Loucy (cell line): Measurements from ENCODE around the gene GULP1.

Experiments
- H2AFZ ChIP-seq: fragments of 200-600 bp; sonication (generic); 2 replicates; pipeline ENCODE4 v1.6.0; 2016; ENCODE audit warnings: antibody characterized with exemption, mild to moderate bottlenecking, low read length, moderate library complexity
- H3F3A ChIP-seq: fragments of 200-600 bp; 2 replicates; pipeline ENCODE4 v1.6.0; 2016; ENCODE audit warnings: antibody characterized with exemption, low read depth, mild to moderate bottlenecking
- H3K27me3 ChIP-seq: fragments of 200-600 bp; sonication (generic); 2 replicates; pipeline ENCODE4 v1.6.1; 2014; ENCODE audit warnings: low read length, mild to moderate bottlenecking; ENCODE audit not compliant: insufficient read depth, poor library complexity, severe bottlenecking
- H3K36me3 ChIP-seq: fragments of 200-600 bp; sonication (generic); 2 replicates; pipeline ENCODE4 v1.6.1; 2016; ENCODE audit warnings: low read length; ENCODE audit not compliant: insufficient read depth
- H3K4me1 ChIP-seq: fragments of 200-600 bp; sonication (generic); 2 replicates; pipeline ENCODE4 v1.5.1; 2014; ENCODE audit warnings: low read length, mild to moderate bottlenecking; ENCODE audit not compliant: insufficient read depth, poor library complexity, severe bottlenecking
- H3K4me2 ChIP-seq: fragments of 200-600 bp; sonication (generic); 2 replicates; pipeline ENCODE4 v1.6.0; 2014; ENCODE audit warnings: antibody characterized with exemption, low read length, low read depth, mild to moderate bottlenecking; ENCODE audit not compliant: poor library complexity, severe bottlenecking
- H3K4me3 ChIP-seq: fragments of 200-600 bp; sonication (generic); 2 replicates; pipeline ENCODE4 v1.5.1; 2014; ENCODE audit warnings: low read length, mild to moderate bottlenecking, mixed read lengths; ENCODE audit not compliant: poor library complexity, severe bottlenecking
- H3K79me2 ChIP-seq: fragments of 200-600 bp; sonication (generic); 2 replicates; pipeline ENCODE4 v1.6.1; 2014; ENCODE audit warnings: low read length; ENCODE audit not compliant: insufficient read depth
- H3K9ac ChIP-seq: fragments of 200-600 bp; sonication (generic); 2 replicates; pipeline ENCODE4 v1.6.0; 2014; ENCODE audit warnings: mild to moderate bottlenecking, low read depth, low read length, moderate library complexity; ENCODE audit not compliant: poor library complexity, severe bottlenecking
- H3K9me2 ChIP-seq: fragments of 200-600 bp; sonication (generic); replicated peaks from 2 replicates; pipeline ENCODE4 v1.6.1; 2016; ENCODE audit warnings: low read depth, low read length, mixed read lengths
- H3K9me3 ChIP-seq: fragments of 200-600 bp; sonication (generic); 2 replicates; pipeline ENCODE4 v1.6.1; 2014; ENCODE audit warnings: mild to moderate bottlenecking, antibody characterized with exemption, low read length, low read depth; ENCODE audit not compliant: insufficient read depth
- H4K20me1 ChIP-seq: fragments of 200-600 bp; sonication (generic); 2 replicates; pipeline ENCODE4 v1.6.0; 2014; ENCODE audit warnings: antibody characterized with exemption, low read length, mild to moderate bottlenecking; ENCODE audit not compliant: insufficient read depth, poor library complexity, severe bottlenecking
- EZH2phosphoT487 ChIP-seq: fragments of 200-600 bp; IDR thresholded peaks from 2 replicates; pipeline ENCODE4 v1.6.1; 2018; ENCODE audit warnings: antibody characterized with exemption, mild to moderate bottlenecking, moderate library complexity, borderline replicate concordance
- TF ChIP-seq, protein P1 (sequence below): fragments of 200-600 bp; sonication (generic); conservative IDR thresholded peaks from 2 replicates; pipeline ENCODE4 v1.5.1; 2014; ENCODE audit warnings: mild to moderate bottlenecking, antibody characterized with exemption, low read length

The GULP1 gene

DNA sequence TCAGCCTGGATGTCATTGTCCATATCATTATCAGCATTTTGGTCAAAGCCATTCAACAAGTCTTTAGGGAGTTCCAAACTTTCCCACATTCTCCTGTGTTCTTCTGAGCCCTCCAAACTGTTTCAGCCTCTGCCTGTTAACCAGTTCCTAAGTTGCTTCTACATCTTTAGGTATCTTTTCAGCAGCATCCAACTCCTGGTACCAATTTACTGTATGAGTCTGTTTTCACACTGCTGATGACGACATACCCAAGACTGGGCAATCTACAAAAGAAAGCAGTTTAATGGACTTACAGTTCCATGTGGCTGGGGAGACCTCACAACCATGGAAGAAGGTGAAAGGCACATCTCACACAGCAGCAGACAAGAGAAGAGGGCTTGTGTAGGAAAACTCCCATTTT is 94.2 kb downstream of the GULP1 start:
- Histone ChIP-seq H3K79me2 (no peaks in the 10 kb centered on the region), H3K9me2 (no peaks in the 10 kb centered on the region), H3K27me3 (no peaks in the 10 kb centered on the region), H3K9me3 (no peaks in the 10 kb centered on the region), H3K36me3 (no peaks in the 10 kb centered on the region), H4K20me1 (no peaks in the 10 kb centered on the region), H3K4me3 (no peak overlapping the region), H3K4me2 (no peak overlapping the region), H2AFZ (no peak overlapping the region), H3F3A (no peaks in the 10 kb centered on the region), H3K9ac (no peak overlapping the region), H3K4me1 (peaks cover 2% of the 10 kb centered on the region)
- TF ChIP-seq EZH2phosphoT487: no peak
- TF ChIP-seq, protein P1, sequence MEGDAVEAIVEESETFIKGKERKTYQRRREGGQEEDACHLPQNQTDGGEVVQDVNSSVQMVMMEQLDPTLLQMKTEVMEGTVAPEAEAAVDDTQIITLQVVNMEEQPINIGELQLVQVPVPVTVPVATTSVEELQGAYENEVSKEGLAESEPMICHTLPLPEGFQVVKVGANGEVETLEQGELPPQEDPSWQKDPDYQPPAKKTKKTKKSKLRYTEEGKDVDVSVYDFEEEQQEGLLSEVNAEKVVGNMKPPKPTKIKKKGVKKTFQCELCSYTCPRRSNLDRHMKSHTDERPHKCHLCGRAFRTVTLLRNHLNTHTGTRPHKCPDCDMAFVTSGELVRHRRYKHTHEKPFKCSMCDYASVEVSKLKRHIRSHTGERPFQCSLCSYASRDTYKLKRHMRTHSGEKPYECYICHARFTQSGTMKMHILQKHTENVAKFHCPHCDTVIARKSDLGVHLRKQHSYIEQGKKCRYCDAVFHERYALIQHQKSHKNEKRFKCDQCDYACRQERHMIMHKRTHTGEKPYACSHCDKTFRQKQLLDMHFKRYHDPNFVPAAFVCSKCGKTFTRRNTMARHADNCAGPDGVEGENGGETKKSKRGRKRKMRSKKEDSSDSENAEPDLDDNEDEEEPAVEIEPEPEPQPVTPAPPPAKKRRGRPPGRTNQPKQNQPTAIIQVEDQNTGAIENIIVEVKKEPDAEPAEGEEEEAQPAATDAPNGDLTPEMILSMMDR: no peak

DNA sequence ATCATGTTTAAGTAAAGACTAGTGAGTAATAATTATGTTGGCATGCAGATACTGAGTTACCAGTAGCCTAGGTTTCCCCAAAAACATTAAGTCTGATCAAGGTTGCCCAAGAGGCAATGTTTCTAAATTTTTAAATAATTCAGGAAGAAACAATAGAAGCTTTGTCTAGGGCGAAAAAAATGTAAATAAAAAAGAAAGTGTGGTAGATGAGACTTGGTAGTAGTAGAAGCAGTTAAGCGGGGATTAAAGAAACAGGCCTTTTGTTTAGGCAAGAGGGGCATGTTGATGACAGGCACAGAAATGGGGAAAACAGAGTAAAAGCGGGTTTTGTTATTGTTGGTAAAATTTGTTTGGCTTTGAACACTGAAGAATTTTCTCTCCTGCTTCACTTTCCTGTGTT is 97.2 kb downstream of the GULP1 start:
- no peaks in the 10 kb centered on the region for H4K20me1 ChIP-seq
- H3K4me1 ChIP-seq: no peaks in the 10 kb centered on the region
- no peaks in the 10 kb centered on the region for H3K9me2 ChIP-seq
- H3K4me2 ChIP-seq: no peak overlapping the region
- H3K4me3 ChIP-seq: no peak overlapping the region
- H3K27me3 ChIP-seq: no peaks in the 10 kb centered on the region
- no peak for TF ChIP-seq EZH2phosphoT487
- TF ChIP-seq, protein P1: no peak
- no peaks in the 10 kb centered on the region for H3K9me3 ChIP-seq
- H3F3A ChIP-seq: no peaks in the 10 kb centered on the region
- no peak overlapping the region for H3K9ac ChIP-seq
- H3K79me2 ChIP-seq: no peaks in the 10 kb centered on the region
- H3K36me3 ChIP-seq: no peaks in the 10 kb centered on the region
- no peak overlapping the region for H2AFZ ChIP-seq

DNA sequence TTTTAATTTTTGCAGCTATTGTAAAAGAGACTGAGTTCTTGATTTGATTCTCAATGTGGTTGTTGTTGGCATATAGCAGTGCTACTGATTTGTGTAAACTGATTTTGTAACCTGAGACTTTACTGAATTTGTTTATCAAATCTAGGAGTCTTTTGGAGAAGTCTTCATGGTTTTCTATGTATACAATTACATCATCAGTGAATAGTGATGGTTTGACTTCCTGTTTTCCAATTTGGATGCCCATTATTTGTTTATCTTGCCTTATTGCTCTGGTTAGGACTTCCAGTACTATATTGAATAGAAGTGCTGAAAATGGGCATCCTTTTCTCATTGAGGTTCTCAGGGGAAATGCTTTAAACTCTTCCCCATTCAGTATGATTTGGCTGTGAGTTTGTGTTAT is 99.7 kb downstream of the GULP1 start:
- Histone ChIP-seq H3K9me2 (no peaks in the 10 kb centered on the region), H2AFZ (no peak overlapping the region), H3K4me1 (no peaks in the 10 kb centered on the region), H3K27me3 (no peaks in the 10 kb centered on the region), H3K9me3 (no peaks in the 10 kb centered on the region), H3K4me3 (no peak overlapping the region), H3K9ac (no peak overlapping the region), H3K36me3 (no peaks in the 10 kb centered on the region), H3F3A (no peaks in the 10 kb centered on the region), H3K79me2 (no peaks in the 10 kb centered on the region), H3K4me2 (no peak overlapping the region), H4K20me1 (no peaks in the 10 kb centered on the region)
- TF ChIP-seq, protein P1: no peak
- TF ChIP-seq EZH2phosphoT487: no peak
